ENCODE results near the gene PSMD14.
"Not testable (repeated sequence)": the region's sequence is repeated elsewhere in the genome, so short reads cannot be mapped to it uniquely, and the experiment has no call there.

DNA sequence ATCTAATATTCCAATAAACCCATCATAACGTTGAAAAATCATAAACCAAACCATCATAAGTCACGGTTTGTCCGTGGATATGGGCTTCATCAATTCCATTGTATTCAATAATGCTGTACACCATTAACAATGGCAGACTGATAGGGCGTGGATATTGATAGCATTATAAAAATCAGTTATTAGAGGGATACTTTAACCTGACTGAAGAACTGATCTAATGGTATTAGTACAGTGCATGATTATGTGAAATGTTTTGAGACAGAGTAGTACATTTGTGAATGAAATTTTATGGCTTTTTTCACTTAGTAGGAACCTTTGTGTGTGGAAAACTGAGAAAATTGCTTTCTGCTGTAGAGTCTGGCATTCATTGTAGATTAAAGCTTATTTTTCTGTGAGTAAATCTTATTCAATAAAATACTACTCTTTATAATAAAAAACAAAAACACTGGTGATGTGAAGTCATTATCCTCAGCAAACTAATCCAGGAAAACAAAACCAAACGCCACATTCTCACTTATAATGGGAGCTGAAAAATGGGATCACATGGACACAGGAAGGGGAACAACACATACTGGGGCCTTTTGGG lies 28.9 kb upstream of the PSMD14 start:
- TF ChIP-seq, protein P1, sequence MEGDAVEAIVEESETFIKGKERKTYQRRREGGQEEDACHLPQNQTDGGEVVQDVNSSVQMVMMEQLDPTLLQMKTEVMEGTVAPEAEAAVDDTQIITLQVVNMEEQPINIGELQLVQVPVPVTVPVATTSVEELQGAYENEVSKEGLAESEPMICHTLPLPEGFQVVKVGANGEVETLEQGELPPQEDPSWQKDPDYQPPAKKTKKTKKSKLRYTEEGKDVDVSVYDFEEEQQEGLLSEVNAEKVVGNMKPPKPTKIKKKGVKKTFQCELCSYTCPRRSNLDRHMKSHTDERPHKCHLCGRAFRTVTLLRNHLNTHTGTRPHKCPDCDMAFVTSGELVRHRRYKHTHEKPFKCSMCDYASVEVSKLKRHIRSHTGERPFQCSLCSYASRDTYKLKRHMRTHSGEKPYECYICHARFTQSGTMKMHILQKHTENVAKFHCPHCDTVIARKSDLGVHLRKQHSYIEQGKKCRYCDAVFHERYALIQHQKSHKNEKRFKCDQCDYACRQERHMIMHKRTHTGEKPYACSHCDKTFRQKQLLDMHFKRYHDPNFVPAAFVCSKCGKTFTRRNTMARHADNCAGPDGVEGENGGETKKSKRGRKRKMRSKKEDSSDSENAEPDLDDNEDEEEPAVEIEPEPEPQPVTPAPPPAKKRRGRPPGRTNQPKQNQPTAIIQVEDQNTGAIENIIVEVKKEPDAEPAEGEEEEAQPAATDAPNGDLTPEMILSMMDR (IDR thresholded peaks at IDR 0.05 in 2 of 3, conservative IDR thresholded peaks at IDR 0.05 in 1 of 3; ENCODE audit: borderline replicate concordance in 1 of 3, insufficient read depth in 1 of 3, low read depth in 2 of 3, low read length in 2 of 3) = not testable (repeated sequence)
- not testable (repeated sequence) for TF ChIP-seq ZNF274 (IDR thresholded peaks at IDR 0.05; ENCODE audit: low read depth, low read length); EZH2 (IDR thresholded peaks at IDR 0.05); YY1 (IDR thresholded peaks at IDR 0.05; ENCODE audit: extremely low read depth, insufficient replicate concordance, low read depth, low read length); EZH2phosphoT487 (IDR thresholded peaks at IDR 0.05; ENCODE audit: borderline replicate concordance); POLR2AphosphoS5 (IDR thresholded peaks at IDR 0.05; ENCODE audit: low read depth, low read length); FOSL1 (IDR thresholded peaks at IDR 0.05; ENCODE audit: low read depth); ZFX (IDR thresholded peaks at IDR 0.05); POLR2A (IDR thresholded peaks at IDR 0.05; ENCODE audit: borderline replicate concordance, extremely low read depth, insufficient read depth, insufficient read length); CEBPB (IDR thresholded peaks at IDR 0.05; ENCODE audit: low read depth); RAD21 (IDR thresholded peaks at IDR 0.05; ENCODE audit: low read depth)
- TF ChIP-seq, protein P2, sequence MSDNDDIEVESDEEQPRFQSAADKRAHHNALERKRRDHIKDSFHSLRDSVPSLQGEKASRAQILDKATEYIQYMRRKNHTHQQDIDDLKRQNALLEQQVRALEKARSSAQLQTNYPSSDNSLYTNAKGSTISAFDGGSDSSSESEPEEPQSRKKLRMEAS (IDR thresholded peaks at IDR 0.05) = not testable (repeated sequence)

Measured in HCT116 (cell line).